Fibroblast of skin of scalp (primary cell): ENCODE data around the gene THOP1.
"Not testable (repeated sequence)": the region's sequence is repeated elsewhere in the genome, so short reads cannot be mapped to it uniquely, and the experiment has no call there.

Source experiments
- DNase-seq: peaks from one replicate; pipeline ENCODE4 v3.0.0-alpha.2; 2013

Gene THOP1

GRCh38 chr19:2817237-2817829, 32.0 kb downstream of the THOP1 start:
- DNase-seq: not testable (repeated sequence)

GRCh38 chr19:2819540-2820111, 34.3 kb downstream of the THOP1 start, which contains the start of gene ZNF554:
TSS of gene ZNF554 (plus strand) at chr19:2819868. CDS start at chr19:2820072, 204 bp downstream.
- DNase-seq: peak; percentile 95

GRCh38 chr19:2820112-2820702, 34.9 kb downstream of the THOP1 start:
- no peak for DNase-seq

GRCh38 chr19:2822846-2823245, 37.5 kb downstream of the THOP1 start:
- no peak for DNase-seq

- DNase-seq: no peak
Measured at GRCh38 chr19:2823646-2824045, 38.3 kb downstream of the THOP1 start.

GRCh38 chr19:2824129-2824528, 38.8 kb downstream of the THOP1 start:
- no peak for DNase-seq

GRCh38 chr19:2827022-2827421, 41.7 kb downstream of the THOP1 start:
- DNase-seq: no peak

GRCh38 chr19:2827840-2828489, 42.7 kb downstream of the THOP1 start:
- no peak for DNase-seq

GRCh38 chr19:2834294-2834871, 49.1 kb downstream of the THOP1 start:
- no peak for DNase-seq

- DNase-seq: no peak
Measured at GRCh38 chr19:2837430-2837829, 52.1 kb downstream of the THOP1 start.

- peak; percentile 100 for DNase-seq
Measured at GRCh38 chr19:2840794-2841791, 55.8 kb downstream of the THOP1 start, which contains the start of gene ZNF555. TSS of gene ZNF555 (plus strand) at chr19:2841475. CDS start at chr19:2841573, 98 bp downstream.

GRCh38 chr19:2841855-2842574, 56.7 kb downstream of the THOP1 start:
- no peak for DNase-seq

GRCh38 chr19:2845107-2845506, 59.8 kb downstream of the THOP1 start:
- DNase-seq: no peak

- no peak for DNase-seq
Measured at GRCh38 chr19:2846180-2846894, 61.0 kb downstream of the THOP1 start.

GRCh38 chr19:2847507-2847906, 62.2 kb downstream of the THOP1 start:
- DNase-seq: no peak

GRCh38 chr19:2848616-2849015, 63.3 kb downstream of the THOP1 start:
- peak; percentile 56 for DNase-seq

- no peak for DNase-seq
Measured at GRCh38 chr19:2850256-2850925, 65.1 kb downstream of the THOP1 start.

- DNase-seq: no peak
Measured at GRCh38 chr19:2852598-2852997, 67.3 kb downstream of the THOP1 start.

- no peak for DNase-seq
Measured at GRCh38 chr19:2853015-2853606, 67.8 kb downstream of the THOP1 start.

- DNase-seq: no peak
Measured at GRCh38 chr19:2854849-2855248, 69.5 kb downstream of the THOP1 start.
